GM23338 (cell line): ENCODE measurements around the gene JPH4. TPM values are rescaled to one million over a fixed set of nuclear protein-coding genes. Genes with fewer than 3 reads are reported as not detected.

Experiments used
- ATAC-seq: fragments of 200-7000 bp; cut with Tn5 transposase; 3 replicates; pipeline ENCODE4 v1.9.1; 2020
- DNase-seq: peaks from one replicate; pipeline ENCODE4 v3.0.0-alpha.2; 2015; ENCODE audit warnings: low spot score
- H2AFZ ChIP-seq: fragments of 200-600 bp; sonication (generic); 2 replicates; pipeline ENCODE4 v1.8.0; 2016; ENCODE audit warnings: antibody characterized with exemption, mild to moderate bottlenecking, moderate library complexity
- H3F3A ChIP-seq: fragments of 200-600 bp; sonication (generic); replicated peaks from 2 replicates; pipeline ENCODE4 v1.8.0; 2017; ENCODE audit warnings: antibody characterized with exemption, mixed run types, low read depth
- H3K27ac ChIP-seq: fragments of 200-600 bp; sonication (generic); 2 replicates; pipeline ENCODE4 v1.6.1; 2016; ENCODE audit warnings: low read depth
- H3K27me3 ChIP-seq: fragments of 200-600 bp; sonication (generic); 2 replicates; pipeline ENCODE4 v1.8.0; 2016; ENCODE audit warnings: mild to moderate bottlenecking, mixed run types, moderate library complexity; ENCODE audit not compliant: insufficient read depth
- H3K36me3 ChIP-seq: fragments of 200-600 bp; sonication (generic); 2 replicates; pipeline ENCODE4 v1.8.0; 2016; ENCODE audit warnings: mild to moderate bottlenecking; ENCODE audit not compliant: insufficient read depth
- H3K4me1 ChIP-seq: fragments of 200-600 bp; sonication (generic); 2 replicates; pipeline ENCODE4 v1.8.0; 2016; ENCODE audit warnings: mild to moderate bottlenecking, moderate library complexity; ENCODE audit not compliant: insufficient read depth
- H3K4me2 ChIP-seq: fragments of 200-600 bp; sonication (generic); 2 replicates; pipeline ENCODE4 v1.7.1; 2017; ENCODE audit warnings: mixed run types
- H3K4me3 ChIP-seq: fragments of 200-600 bp; sonication (generic); 2 replicates; pipeline ENCODE4 v1.6.1; 2016; ENCODE audit warnings: mixed run types
- H3K79me2 ChIP-seq: fragments of 200-600 bp; sonication (generic); replicated peaks from 2 replicates; pipeline ENCODE4 v1.8.0; 2017; ENCODE audit warnings: mild to moderate bottlenecking; ENCODE audit not compliant: insufficient read depth
- H3K9me2 ChIP-seq: fragments of 200-600 bp; sonication (generic); 2 replicates; pipeline ENCODE4 v1.8.0; 2017; ENCODE audit not compliant: insufficient read depth
- H4K20me1 ChIP-seq: fragments of 200-600 bp; sonication (generic); replicated peaks from 2 replicates; pipeline ENCODE4 v1.8.0; 2017; ENCODE audit warnings: mild to moderate bottlenecking; ENCODE audit not compliant: insufficient read depth
- H3K27ac Mint-ChIP-seq: 2 replicates; pipeline ENCODE4 v1.8.0; 2020; ENCODE audit warnings: inconsistent platforms, mild to moderate bottlenecking, moderate library complexity, mixed read lengths
- H3K27me3 Mint-ChIP-seq: 3 replicates; pipeline ENCODE4 v1.8.0; 2022; ENCODE audit warnings: low read depth, mild to moderate bottlenecking, moderate library complexity, mixed read lengths, inconsistent platforms; ENCODE audit not compliant: insufficient read depth, poor library complexity
- H3K36me3 Mint-ChIP-seq: 3 replicates; pipeline ENCODE4 v1.8.0; 2021; ENCODE audit warnings: low read depth, mild to moderate bottlenecking, inconsistent platforms, moderate library complexity, mixed read lengths
- H3K4me1 Mint-ChIP-seq: 3 replicates; pipeline ENCODE4 v1.8.0; 2020; ENCODE audit warnings: mild to moderate bottlenecking, inconsistent platforms, mixed read lengths
- H3K4me3 Mint-ChIP-seq: 3 replicates; pipeline ENCODE4 v1.8.0; 2021; ENCODE audit warnings: moderate library complexity, mild to moderate bottlenecking, inconsistent platforms, mixed read lengths
- H3K9me3 Mint-ChIP-seq: 3 replicates; pipeline ENCODE4 v1.8.0; 2020; ENCODE audit warnings: moderate library complexity, mild to moderate bottlenecking, inconsistent platforms, mixed read lengths
- CREB1 ChIP-seq: fragments of 250-450 bp; sonication (Bioruptor Pico); IDR thresholded peaks from 2 replicates; pipeline ENCODE4 v1.5.0; 2020; ENCODE audit warnings: low read depth, mild to moderate bottlenecking, moderate library complexity
- POLR2AphosphoS5 ChIP-seq: IDR thresholded peaks from 2 replicates; pipeline ENCODE4 v1.6.1; 2016; ENCODE audit warnings: antibody characterized with exemption, low read depth
- ZNF331 ChIP-seq: fragments of 250-450 bp; sonication (Bioruptor Pico); IDR thresholded peaks from 2 replicates; pipeline ENCODE4 v1.5.0; 2020; ENCODE audit warnings: low read depth, mild to moderate bottlenecking, moderate library complexity
- polyA plus RNA-seq: library from polyadenylated mRNA; unstranded; fragments of >200 nt; fragmentation: Nextera tagmentation; extraction: Ambion mirVana; gene quantifications from 2 replicates; pipeline ENCODE4 v1.2.1, GENCODE V29; 2016
- total RNA-seq: library from RNA; depleted of rRNA; stranded (reverse); fragments of >200 nt; shearing (Covaris generic); gene quantifications from 2 replicates; pipeline ENCODE4 v1.2.3, GENCODE V29; 2014
- TF ChIP-seq, protein P1 (sequence below): fragments of 250-450 bp; sonication (Bioruptor Pico); IDR thresholded peaks from 2 replicates; pipeline ENCODE4 v1.5.0; 2020; ENCODE audit warnings: mild to moderate bottlenecking, moderate library complexity
- TF ChIP-seq, protein P2 (sequence below): IDR thresholded peaks from one replicate; pipeline ENCODE4 v1.6.1; 2018; ENCODE audit warnings: antibody characterized with exemption; ENCODE audit not compliant: unreplicated experiment
- TF ChIP-seq, protein P3 (sequence below): IDR thresholded peaks from 2 replicates; pipeline ENCODE4 v1.6.1; 2016; ENCODE audit warnings: antibody characterized with exemption
- TF ChIP-seq, protein P4 (sequence below), 2 experiments: fragments of 200-600 bp in 1 of 2; sonication (generic) in 1 of 2; conservative IDR thresholded peaks; 2 replicates each; pipeline versions ENCODE4 v1.5.1 to v1.6.1; 2016 to 2017; ENCODE audit warnings: antibody characterized with exemption in 2 of 2, low read depth in 2 of 2, mild to moderate bottlenecking in 2 of 2, moderate library complexity in 1 of 2

JPH4 gene
- total and polyA plus RNA-seq, 2 experiments from 2014 or later: 11.0 to 29.9 TPM

DNA sequence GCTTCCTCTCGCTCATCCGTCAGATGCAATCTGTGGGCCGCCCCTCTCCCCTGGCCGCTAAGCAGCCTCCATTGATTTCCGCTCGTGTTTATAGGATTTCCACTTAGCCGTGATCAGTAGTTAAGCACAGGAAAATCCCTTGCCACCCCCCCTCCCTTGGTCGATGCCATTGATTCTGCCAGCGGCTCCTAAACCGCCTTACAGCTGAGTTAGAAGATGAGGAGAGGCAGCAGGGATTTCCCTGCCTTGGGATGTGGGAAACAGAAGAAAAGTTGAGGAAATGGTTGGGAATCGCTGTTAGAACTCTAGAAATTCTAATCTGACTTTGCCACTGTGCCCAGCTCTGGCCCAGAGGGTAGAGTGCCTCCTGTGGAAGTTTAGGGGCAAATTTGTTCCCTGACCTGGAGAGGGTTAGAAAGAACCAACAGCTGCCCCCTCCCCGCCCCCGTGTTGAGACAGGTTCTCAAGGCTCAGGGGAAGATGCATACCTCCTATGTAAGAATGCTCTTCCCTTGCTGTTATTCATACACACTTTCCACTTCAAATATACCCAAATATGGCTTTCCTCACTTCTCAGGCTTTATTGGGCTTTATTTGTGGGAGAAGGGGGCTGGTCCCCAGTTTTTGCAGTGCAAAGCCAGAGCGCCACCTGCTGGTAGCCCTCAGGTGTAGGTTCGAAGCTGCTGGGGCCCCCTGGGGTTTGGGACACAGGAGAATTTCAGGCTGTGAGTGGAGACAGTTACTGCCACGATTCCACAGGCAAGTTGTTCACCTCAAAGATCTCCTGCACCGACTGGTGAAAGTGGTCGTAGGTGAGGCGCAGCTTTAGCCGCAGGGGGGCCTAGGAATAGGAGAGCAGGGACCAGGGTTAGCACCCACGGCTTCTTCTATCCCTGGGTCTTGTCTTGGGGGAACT lies 19.3 kb downstream of the JPH4 start:
- TF ChIP-seq POLR2AphosphoS5 (no peak), CREB1 (CRISPR knock-in tag) (no peak), ZNF331 (CRISPR knock-in tag) (no peak)
- TF ChIP-seq, protein P1, sequence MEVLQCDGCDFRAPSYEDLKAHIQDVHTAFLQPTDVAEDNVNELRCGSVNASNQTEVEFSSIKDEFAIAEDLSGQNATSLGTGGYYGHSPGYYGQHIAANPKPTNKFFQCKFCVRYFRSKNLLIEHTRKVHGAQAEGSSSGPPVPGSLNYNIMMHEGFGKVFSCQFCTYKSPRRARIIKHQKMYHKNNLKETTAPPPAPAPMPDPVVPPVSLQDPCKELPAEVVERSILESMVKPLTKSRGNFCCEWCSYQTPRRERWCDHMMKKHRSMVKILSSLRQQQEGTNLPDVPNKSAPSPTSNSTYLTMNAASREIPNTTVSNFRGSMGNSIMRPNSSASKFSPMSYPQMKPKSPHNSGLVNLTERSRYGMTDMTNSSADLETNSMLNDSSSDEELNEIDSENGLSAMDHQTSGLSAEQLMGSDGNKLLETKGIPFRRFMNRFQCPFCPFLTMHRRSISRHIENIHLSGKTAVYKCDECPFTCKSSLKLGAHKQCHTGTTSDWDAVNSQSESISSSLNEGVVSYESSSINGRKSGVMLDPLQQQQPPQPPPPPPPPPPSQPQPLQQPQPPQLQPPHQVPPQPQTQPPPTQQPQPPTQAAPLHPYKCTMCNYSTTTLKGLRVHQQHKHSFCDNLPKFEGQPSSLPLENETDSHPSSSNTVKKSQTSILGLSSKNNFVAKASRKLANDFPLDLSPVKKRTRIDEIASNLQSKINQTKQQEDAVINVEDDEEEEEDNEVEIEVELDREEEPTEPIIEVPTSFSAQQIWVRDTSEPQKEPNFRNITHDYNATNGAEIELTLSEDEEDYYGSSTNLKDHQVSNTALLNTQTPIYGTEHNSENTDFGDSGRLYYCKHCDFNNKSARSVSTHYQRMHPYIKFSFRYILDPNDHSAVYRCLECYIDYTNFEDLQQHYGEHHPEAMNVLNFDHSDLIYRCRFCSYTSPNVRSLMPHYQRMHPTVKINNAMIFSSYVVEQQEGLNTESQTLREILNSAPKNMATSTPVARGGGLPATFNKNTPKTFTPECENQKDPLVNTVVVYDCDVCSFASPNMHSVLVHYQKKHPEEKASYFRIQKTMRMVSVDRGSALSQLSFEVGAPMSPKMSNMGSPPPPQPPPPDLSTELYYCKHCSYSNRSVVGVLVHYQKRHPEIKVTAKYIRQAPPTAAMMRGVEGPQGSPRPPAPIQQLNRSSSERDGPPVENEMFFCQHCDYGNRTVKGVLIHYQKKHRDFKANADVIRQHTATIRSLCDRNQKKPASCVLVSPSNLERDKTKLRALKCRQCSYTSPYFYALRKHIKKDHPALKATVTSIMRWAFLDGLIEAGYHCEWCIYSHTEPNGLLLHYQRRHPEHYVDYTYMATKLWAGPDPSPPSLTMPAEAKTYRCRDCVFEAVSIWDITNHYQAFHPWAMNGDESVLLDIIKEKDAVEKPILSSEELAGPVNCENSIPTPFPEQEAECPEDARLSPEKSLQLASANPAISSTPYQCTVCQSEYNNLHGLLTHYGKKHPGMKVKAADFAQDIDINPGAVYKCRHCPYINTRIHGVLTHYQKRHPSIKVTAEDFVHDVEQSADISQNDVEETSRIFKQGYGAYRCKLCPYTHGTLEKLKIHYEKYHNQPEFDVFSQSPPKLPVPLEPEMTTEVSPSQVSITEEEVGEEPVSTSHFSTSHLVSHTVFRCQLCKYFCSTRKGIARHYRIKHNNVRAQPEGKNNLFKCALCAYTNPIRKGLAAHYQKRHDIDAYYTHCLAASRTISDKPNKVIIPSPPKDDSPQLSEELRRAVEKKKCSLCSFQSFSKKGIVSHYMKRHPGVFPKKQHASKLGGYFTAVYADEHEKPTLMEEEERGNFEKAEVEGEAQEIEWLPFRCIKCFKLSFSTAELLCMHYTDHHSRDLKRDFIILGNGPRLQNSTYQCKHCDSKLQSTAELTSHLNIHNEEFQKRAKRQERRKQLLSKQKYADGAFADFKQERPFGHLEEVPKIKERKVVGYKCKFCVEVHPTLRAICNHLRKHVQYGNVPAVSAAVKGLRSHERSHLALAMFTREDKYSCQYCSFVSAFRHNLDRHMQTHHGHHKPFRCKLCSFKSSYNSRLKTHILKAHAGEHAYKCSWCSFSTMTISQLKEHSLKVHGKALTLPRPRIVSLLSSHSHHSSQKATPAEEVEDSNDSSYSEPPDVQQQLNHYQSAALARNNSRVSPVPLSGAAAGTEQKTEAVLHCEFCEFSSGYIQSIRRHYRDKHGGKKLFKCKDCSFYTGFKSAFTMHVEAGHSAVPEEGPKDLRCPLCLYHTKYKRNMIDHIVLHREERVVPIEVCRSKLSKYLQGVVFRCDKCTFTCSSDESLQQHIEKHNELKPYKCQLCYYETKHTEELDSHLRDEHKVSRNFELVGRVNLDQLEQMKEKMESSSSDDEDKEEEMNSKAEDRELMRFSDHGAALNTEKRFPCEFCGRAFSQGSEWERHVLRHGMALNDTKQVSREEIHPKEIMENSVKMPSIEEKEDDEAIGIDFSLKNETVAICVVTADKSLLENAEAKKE (CRISPR knock-in tag): no peak
- TF ChIP-seq, protein P2, sequence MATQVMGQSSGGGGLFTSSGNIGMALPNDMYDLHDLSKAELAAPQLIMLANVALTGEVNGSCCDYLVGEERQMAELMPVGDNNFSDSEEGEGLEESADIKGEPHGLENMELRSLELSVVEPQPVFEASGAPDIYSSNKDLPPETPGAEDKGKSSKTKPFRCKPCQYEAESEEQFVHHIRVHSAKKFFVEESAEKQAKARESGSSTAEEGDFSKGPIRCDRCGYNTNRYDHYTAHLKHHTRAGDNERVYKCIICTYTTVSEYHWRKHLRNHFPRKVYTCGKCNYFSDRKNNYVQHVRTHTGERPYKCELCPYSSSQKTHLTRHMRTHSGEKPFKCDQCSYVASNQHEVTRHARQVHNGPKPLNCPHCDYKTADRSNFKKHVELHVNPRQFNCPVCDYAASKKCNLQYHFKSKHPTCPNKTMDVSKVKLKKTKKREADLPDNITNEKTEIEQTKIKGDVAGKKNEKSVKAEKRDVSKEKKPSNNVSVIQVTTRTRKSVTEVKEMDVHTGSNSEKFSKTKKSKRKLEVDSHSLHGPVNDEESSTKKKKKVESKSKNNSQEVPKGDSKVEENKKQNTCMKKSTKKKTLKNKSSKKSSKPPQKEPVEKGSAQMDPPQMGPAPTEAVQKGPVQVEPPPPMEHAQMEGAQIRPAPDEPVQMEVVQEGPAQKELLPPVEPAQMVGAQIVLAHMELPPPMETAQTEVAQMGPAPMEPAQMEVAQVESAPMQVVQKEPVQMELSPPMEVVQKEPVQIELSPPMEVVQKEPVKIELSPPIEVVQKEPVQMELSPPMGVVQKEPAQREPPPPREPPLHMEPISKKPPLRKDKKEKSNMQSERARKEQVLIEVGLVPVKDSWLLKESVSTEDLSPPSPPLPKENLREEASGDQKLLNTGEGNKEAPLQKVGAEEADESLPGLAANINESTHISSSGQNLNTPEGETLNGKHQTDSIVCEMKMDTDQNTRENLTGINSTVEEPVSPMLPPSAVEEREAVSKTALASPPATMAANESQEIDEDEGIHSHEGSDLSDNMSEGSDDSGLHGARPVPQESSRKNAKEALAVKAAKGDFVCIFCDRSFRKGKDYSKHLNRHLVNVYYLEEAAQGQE: no peak
- TF ChIP-seq, protein P3, sequence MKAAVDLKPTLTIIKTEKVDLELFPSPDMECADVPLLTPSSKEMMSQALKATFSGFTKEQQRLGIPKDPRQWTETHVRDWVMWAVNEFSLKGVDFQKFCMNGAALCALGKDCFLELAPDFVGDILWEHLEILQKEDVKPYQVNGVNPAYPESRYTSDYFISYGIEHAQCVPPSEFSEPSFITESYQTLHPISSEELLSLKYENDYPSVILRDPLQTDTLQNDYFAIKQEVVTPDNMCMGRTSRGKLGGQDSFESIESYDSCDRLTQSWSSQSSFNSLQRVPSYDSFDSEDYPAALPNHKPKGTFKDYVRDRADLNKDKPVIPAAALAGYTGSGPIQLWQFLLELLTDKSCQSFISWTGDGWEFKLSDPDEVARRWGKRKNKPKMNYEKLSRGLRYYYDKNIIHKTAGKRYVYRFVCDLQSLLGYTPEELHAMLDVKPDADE: no peak
- TF ChIP-seq, protein P4, sequence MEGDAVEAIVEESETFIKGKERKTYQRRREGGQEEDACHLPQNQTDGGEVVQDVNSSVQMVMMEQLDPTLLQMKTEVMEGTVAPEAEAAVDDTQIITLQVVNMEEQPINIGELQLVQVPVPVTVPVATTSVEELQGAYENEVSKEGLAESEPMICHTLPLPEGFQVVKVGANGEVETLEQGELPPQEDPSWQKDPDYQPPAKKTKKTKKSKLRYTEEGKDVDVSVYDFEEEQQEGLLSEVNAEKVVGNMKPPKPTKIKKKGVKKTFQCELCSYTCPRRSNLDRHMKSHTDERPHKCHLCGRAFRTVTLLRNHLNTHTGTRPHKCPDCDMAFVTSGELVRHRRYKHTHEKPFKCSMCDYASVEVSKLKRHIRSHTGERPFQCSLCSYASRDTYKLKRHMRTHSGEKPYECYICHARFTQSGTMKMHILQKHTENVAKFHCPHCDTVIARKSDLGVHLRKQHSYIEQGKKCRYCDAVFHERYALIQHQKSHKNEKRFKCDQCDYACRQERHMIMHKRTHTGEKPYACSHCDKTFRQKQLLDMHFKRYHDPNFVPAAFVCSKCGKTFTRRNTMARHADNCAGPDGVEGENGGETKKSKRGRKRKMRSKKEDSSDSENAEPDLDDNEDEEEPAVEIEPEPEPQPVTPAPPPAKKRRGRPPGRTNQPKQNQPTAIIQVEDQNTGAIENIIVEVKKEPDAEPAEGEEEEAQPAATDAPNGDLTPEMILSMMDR (conservative IDR thresholded peaks at IDR 0.05; ENCODE audit: low read depth in 2 of 2): peak; percentile 91 to 100
- H4K20me1 ChIP-seq: no peaks in the 10 kb centered on the region; the same call in 1 of the 2 replicates
- Mint-ChIP-seq H3K4me1 (peaks cover 47% of the 10 kb centered on the region), H3K27ac (peak overlapping the region; percentile 87), H3K36me3 (peaks cover 53% of the 10 kb centered on the region), H3K27me3 (peaks cover 24% of the 10 kb centered on the region), H3K9me3 (no peaks in the 10 kb centered on the region), H3K4me3 (no peak overlapping the region)
- H3K9me2 ChIP-seq: no peaks in the 10 kb centered on the region
- H3K36me3 ChIP-seq: no peaks in the 10 kb centered on the region; the same call in 1 of the 2 replicates
- peaks cover 13% of the 10 kb centered on the region; the same call in 1 of the 2 replicates for H3F3A ChIP-seq
- no peak overlapping the region for H3K4me3 ChIP-seq
- H2AFZ ChIP-seq: no peak overlapping the region
- H3K27ac ChIP-seq: peak overlapping the region; percentile 99
- H3K4me2 ChIP-seq: peak overlapping the region; percentile 53; the same call in 1 of the 2 replicates
- ATAC-seq (peak; percentile 5; the same call in 2 of the 3 replicates), DNase-seq (peak; percentile 93)
- peaks cover 19% of the 10 kb centered on the region for H3K79me2 ChIP-seq
- no peaks in the 10 kb centered on the region for H3K27me3 ChIP-seq
- H3K4me1 ChIP-seq: peaks cover 38% of the 10 kb centered on the region
